ENCODE measurements around the gene CITED2.

- TF ChIP-seq CTCF (conservative IDR thresholded peaks at IDR 0.05) (no peak), EZH2 (IDR thresholded peaks at IDR 0.05; ENCODE audit: low read depth) (no peak)
Observed at GRCh38 chr6:139392794-139393193, 18.3 kb upstream of the CITED2 start.

Measured in PC-9 (cell line).